NCI-H146 treated with DMSO at 0.1 percent for 48 hours (cell line): ENCODE results near the gene HS3ST5.
"Not testable (repeated sequence)": the region's sequence is repeated elsewhere in the genome, so short reads cannot be mapped to it uniquely, and the experiment has no call there.

Source experiments
- DNase-seq: peaks from one replicate; lab custom pipeline; 2025; ENCODE audit not compliant: unreplicated experiment; lab: John Stamatoyannopoulos, UW

The HS3ST5 gene

DNA sequence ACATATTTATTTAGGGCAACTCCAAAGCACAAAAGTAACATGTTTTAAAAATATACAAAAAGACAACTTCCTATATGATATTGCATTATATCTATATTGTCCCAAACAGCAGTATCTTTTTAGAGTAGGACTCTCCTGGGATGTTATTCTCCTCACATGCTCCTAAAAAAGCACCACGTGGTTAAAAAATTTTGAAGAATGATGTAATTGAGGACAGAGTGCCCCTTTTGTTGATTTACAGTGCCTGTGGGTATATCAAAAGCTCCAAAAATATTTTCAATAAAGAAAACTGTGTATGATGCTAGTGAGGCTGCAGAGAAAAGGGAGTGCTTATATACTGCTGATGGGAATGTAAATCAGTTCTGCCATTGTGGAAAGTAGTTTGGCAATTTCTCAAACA is 241.6 kb downstream of the HS3ST5 start:
- DNase-seq, result no peak

DNA sequence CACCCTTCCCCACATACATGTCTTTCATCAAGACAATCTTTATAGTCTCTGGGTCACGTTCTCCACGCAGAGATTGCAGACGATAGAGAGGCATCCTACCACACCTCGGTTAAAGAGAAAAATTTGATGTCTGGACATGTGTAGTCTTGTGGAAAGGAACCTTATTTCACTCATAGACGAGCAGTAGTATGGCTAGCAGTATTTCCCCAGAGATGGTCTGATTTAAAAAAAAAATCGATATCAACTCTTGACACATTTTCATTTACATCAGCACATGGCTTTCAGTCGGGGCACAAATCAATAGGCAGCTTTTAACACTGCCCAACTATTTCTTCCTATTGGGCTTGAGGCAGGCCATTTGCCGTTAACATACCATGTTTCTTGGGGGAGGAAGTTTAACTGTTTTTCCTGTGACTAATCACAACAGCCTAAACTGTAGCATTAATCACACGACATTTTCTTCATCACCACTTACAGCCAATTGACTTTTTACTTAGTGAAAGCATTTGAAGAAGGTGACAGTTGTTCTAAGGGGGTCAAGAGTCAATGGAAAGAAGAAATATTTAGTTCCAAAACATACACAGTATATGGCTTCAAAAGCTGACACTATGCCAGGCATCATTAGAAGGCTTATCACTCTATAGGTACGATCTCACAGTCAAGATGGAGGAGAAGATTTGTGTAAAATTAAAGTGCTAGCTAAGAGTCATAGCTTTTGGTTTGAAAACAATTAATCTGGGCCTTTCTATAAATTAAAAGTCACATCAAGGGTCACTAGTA is 242.4 kb downstream of the HS3ST5 start:
- no peak for DNase-seq

GRCh38 chr6:114096561-114097172 is 246.2 kb downstream of the HS3ST5 start:
- DNase-seq, result peak; percentile 5

DNA sequence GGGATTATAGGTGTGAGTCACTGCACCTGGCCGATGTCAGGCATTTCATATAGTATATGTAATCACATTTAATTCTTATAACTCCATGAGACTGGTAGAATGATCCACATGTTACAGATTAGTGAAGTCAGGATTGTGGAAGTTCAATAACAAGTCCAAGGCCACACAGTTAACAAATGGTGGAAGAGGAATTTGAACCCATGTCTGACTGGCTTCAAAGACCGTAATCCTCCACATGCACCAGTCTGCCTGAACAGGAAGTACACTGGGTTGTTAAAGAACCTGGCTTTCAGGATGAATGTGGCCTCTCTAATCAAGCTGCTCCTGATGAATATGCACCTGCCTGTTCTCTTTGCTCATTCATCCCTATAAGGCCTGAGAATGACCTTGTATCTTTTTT is 249.9 kb downstream of the HS3ST5 start:
- DNase-seq, result no peak

DNA sequence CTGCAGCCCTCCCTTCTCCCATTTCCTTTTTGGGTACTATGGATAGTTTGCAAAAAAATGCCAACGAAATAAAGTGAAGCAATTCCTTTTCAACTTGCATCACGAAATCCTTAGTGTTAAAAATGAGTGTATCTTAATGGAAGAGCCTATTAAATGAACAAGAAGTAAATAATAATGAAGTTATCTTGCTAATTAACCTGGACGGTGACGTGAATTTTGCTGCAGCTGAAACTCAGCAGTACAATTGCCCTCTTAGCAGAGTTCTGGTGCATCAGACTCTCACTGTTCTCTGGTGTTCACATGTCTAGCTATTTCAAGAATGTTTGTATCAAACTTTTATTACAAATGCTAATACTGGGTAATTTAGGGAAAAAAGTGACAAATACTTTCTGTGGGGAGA is 252.2 kb downstream of the HS3ST5 start:
- no peak for DNase-seq

- no peak for DNase-seq
Observed at GRCh38 chr6:114087496-114087895, 255.3 kb downstream of the HS3ST5 start.

GRCh38 chr6:114085211-114085610 is 257.6 kb downstream of the HS3ST5 start:
- no peak for DNase-seq

DNA sequence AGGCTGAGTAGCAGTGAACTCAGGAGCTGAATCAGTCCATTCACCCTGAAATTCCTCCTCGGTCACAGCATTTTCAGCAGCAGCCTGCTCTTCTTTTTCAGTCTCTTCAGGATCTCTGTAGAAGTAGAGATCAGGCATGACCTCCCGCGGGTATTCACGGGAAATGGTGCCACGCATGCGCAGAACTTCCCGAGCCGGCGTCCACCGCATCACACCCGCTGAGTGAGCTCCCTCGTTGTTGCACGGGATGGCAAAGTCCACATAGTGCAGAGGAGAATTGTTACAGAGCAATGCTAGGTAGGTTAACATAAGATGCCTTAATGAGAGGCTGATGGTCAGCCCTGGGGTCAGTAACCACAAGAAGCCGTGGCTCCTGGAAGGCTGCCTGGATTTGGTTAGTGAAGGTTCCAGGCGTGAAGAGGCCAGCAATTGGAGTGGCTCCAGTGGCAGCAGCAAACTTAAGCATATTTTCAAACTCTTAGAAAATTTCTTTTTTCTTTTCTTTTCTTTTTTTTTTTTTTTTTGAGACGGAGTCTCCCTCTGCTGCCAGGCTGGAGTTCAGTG is 258.4 kb downstream of the HS3ST5 start:
- no peak for DNase-seq

DNA sequence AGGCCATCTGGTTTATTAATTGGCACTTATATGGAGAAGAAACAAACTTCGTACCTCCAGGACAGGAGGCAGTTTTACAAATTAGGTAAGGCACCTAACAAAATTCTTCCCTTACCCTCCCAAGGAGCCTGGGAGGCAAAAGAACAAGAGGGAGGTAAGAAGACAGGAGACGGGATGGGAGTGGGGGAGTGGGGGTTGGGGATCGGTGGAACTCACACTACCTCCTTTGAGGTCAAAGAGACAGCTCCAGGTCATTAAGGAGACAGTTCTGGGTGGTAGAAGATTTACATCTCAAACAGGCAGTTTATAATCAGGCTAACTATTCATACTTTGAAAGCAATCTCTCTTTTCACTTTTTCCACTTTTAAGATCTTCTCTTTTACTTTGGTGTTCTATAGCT is 259.6 kb downstream of the HS3ST5 start:
- DNase-seq, result no peak

- no peak for DNase-seq
Observed at GRCh38 chr6:114081730-114082129, 261.1 kb downstream of the HS3ST5 start.

DNA sequence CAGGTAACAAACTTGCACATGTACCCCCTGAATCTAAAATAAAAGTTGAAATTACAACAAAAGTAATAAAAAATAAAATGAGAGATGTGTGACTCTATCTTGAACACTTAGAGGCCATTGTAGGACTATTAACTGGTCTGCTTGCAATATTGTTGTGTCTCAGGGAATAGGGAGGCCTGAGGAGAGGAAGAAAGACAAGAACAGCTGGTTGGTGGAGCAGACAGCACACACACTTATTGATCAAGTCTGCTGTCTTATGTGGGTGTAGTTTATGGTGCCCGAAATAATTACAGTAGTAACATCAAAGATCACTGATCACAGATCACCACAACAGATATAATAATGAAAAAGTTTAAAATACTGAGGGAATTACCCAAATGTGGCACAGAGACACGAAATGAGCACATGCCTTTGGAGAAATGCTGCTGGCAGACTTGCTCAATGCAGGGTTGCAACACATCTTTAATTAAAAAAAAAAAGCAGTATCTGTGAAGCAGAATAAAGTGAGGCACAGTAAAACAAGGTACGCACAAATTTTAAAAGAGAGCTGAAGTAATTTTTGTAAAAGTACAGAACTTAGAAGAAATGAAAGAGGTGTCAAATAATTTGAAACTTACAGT is 261.8 kb downstream of the HS3ST5 start:
- no peak for DNase-seq

DNA sequence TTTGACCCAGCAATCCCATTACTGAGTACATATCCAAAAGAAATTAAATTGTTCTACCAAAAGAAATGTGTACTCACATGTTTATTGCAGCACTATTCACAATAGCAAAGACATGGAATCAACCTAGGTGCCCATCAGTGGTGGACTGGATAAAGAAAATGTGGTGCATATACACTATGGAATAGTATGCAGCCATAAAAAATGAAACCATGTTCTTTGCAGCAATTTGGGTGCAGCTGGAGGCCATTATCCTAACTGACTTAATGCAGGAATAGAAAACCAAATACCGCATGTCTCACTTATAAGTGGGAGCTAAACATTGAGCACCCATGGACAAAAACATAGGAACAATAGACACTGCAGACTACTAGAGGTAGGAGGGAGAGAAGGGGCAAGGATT is 262.4 kb downstream of the HS3ST5 start:
- not testable (repeated sequence) for DNase-seq

DNA sequence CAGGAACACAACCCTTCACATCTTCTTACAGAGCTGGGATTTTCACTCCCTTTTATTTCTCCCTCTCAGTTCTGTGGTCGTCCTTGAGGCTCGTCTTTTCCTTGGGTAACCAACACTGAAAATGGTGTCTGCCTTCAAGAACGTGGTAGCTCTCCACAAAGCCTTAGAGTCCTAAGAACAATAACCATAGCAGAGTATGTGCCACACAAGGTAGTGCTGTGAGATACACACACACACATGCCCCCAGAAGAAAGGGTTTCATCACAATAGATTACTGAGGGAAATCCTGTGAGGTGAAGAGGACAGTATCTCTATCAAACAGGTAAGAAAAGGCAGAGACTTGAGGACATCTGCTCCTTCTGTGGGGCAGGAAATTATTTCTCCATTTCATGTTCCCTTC is 267.0 kb downstream of the HS3ST5 start:
- DNase-seq, result no peak

DNA sequence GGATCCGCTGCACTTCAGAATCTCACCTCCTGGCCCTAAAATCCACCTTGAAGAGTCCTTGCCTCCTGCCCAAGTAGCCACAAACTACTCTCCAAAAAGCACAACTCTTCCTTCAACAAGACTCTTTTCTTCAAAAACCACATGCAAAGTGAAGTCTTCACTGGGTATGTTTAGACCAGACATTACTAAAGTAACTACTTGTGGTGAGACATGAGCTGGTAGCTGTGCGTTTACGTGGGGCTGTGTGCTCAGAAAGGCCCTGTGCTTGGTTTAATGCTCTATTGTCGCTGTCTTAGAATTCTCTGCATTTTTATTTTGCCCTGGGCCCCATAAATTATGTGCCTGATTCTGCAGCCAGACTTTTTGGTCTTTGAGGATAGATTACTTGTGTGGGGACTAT is 267.5 kb downstream of the HS3ST5 start:
- no peak for DNase-seq

DNA sequence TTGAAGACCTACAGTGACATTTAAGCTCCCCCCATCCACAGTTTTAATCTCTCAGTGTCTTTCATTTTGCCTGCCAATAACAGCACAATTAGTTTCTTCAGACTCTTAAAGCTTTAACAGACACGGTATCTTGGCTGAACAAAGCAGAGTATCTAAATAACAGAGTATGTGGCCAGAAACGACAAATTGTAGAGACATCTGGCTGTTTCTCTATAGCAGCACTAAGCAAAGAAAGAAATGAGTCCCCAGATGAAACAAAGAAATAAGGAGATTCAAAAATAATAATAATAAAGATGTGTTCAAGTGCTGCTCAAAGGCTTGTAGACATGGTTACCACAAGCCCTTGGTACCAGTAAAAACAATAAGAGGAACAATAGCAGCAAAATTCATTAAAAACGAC is 274.1 kb downstream of the HS3ST5 start:
- no peak for DNase-seq

GRCh38 chr6:114068116-114068515 is 274.7 kb downstream of the HS3ST5 start:
- no peak for DNase-seq

DNA sequence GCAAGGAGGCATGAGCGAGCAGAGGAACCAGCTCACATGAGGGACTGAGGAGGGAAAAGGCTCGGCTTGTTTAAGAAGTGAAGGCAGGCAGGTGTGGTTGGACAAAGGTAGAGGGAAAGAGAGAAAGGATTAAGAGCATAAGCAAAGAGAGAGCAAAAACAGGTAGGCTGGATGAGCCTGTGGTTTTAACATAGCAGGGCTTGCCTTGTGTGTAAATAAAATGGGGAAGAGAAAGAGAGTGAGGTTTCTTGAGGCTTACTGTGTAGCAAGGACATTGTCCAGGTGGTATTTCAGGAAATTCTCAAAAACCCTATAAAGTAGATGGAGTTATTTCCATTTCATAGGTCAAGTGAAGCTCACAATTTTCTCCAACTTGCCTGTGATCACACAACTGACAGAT is 278.0 kb downstream of the HS3ST5 start:
- no peak for DNase-seq

GRCh38 chr6:114063956-114064355 is 278.9 kb downstream of the HS3ST5 start:
- DNase-seq, result no peak

DNA sequence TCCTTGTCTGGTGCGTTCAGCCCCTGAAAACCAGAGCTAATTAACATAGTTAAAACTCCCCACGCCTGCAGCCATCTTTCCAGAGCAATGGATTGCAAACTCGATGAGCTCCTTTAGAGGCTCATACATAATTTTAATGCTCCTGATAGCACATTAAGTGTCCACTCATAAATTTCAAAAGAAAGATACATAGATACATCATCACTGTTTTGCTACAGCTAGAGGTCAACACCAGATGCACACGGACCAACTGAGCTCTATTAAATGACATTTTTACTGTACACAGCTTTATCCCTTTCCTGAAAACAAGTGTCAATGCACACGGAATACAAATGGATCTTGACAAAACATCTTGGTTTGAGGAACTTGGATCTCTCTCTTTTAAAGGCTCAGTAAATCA is 280.6 kb downstream of the HS3ST5 start:
- no peak for DNase-seq

DNA sequence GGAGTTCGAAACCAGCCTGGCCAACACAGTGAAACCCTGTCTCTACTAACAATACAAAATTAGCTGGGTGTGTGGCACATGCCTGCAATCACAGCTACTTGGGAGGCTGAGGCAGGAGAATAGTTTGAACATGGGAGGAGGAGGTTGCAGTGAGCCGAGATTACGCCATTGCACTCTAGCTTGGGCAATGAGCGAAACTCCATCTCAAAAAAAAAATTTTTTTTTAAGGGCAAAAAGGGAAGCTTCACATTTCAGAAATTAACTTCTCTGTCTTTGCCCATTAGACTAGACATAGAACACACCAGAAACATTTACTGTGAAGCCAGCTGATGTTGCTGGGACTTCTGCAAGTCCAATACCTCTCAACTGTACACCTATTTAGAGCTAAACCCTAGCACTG is 281.1 kb downstream of the HS3ST5 start:
- DNase-seq, result no peak

DNA sequence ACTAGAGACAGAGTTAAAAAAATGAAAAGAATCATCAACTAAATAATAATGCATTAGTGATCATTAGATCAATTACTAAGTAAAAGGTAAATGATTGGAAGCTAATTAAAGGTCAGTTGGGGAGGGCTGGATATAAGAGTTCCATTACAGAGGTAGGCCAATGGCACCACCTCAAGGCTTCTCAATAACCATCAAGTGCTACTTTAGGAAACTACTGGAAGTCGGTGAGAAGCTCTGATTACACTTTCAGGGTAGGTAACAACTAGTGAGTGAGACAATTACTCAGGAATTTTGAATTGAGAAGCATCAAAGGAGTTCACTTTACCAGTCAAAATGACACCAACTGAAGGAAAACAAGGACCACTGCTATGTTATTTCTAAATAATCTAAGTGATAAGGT is 281.7 kb downstream of the HS3ST5 start:
- no peak for DNase-seq

DNA sequence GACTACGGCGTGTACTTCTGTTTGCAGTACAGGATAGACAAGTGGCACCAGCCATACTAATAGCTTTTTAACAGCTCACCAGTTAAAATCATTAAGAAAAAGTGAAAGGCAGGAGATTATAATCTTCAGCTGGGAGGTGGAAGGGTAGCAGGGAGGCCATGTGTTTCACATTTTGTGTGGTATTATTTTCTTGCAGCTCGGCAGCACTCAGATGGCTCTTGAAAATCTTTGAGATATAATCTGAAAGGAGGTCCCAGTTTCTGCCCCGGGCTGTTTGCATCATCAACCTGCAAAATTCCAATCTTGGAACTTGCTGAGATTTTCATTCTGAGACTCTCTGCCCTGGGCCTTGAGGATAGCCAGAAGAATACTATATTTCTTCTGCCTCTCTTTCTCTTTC is 284.4 kb downstream of the HS3ST5 start:
- DNase-seq, result no peak
